ENCODE measurements around the gene MED6. TPM values are rescaled to one million over a fixed set of nuclear protein-coding genes. Genes with fewer than 3 reads are reported as not detected.

MED6 gene

GRCh38 chr14:70536830-70537229 lies 63.6 kb downstream of the MED6 start:
- Histone ChIP-seq H3K9ac (ENCODE audit: low read depth, low read length) (no peak overlapping the region), H3K9me3 (replicated peaks; ENCODE audit: low read length) (no peaks in the 10 kb centered on the region), H3K36me3 (ENCODE audit: insufficient read depth, low read length) (no peaks in the 10 kb centered on the region)

GRCh38 chr14:70534904-70535303 lies 65.6 kb downstream of the MED6 start, which contains the start of gene ADAM20:
TSS of gene ADAM20 (minus strand) at chr14:70535004. CDS start at chr14:70524757, 10,247 bp downstream.
- H3K4me3 ChIP-seq (ENCODE audit: low read length) = no peak within 1 kb of the TSS
- no peaks in the 10 kb centered on the region for H3K36me3 ChIP-seq (ENCODE audit: insufficient read depth, low read length)
- H3K4me1 ChIP-seq (ENCODE audit: control insufficient read depth, insufficient read depth, low read length) = no peaks in the 10 kb centered on the region
- no peak within 1 kb of the TSS for H3K4me2 ChIP-seq (ENCODE audit: low read length)
- H3K9me3 ChIP-seq (replicated peaks; ENCODE audit: low read length) = no peaks in the 10 kb centered on the region
- no peaks in the 10 kb centered on the region for H3K27me3 ChIP-seq (ENCODE audit: control insufficient read depth, insufficient read depth, low read length)
- no peak within 1 kb of the TSS for H3K9ac ChIP-seq (ENCODE audit: low read depth, low read length)

More at GRCh38 chr14:70536830-70537229, 63.6 kb downstream of the MED6 start:
- Histone ChIP-seq H3K4me3 (ENCODE audit: low read length) (no peak overlapping the region), H3K4me2 (ENCODE audit: low read length) (no peak overlapping the region), H3K4me1 (ENCODE audit: control insufficient read depth, insufficient read depth, low read length) (no peaks in the 10 kb centered on the region), H3K27me3 (ENCODE audit: control insufficient read depth, insufficient read depth, low read length) (no peaks in the 10 kb centered on the region)

Small RNAs within 50 kb of the gene (small RNA-seq; reads per million reads assigned to genes)
- not detected for gene RN7SL77P
